MM.1S (cell line): Measurements from ENCODE around the gene DCTN3.

Experiments
- CTCF ChIP-seq: fragments of 300-600 bp; sonication (generic); IDR thresholded peaks from 2 replicates; pipeline ENCODE4 v1.5.1; 2016; ENCODE audit warnings: antibody characterized with exemption, low read length, mixed read lengths
- EZH2 ChIP-seq: fragments of 300-600 bp; sonication (generic); optimal IDR thresholded peaks from 2 replicates; pipeline ENCODE3; 2017; ENCODE audit warnings: low read depth, mild to moderate bottlenecking, antibody characterized with exemption, low read length, mixed read lengths

GRCh38 chr9:34588671-34589635 is 31.3 kb downstream of the DCTN3 start:
- TF ChIP-seq EZH2 (no peak), CTCF (no peak)
